GM21576 (cell line): ENCODE measurements around the gene TMEM42.
"Not testable (repeated sequence)": the region's sequence is repeated elsewhere in the genome, so short reads cannot be mapped to it uniquely, and the experiment has no call there.

Source experiments
- ATAC-seq: cut with Tn5 transposase; IDR thresholded peaks from one replicate; pipeline ENCODE4 v1.9.1; 2021; ENCODE audit warnings: mild to moderate bottlenecking, moderate library complexity; ENCODE audit not compliant: unreplicated experiment

The TMEM42 gene

GRCh38 chr3:44861412-44862225 is at the start of gene TMEM42:
Gene TMEM42, plus strand, starts transcription at chr3:44861912. Its CDS starts 13 bp downstream, at chr3:44861925.
- ATAC-seq = peak; percentile 90

GRCh38 chr3:44814751-44815150 is 47.0 kb upstream of the TMEM42 start:
- ATAC-seq = no peak

- ATAC-seq = not testable (repeated sequence)
These were observed 45.4 kb upstream of the TMEM42 start for GRCh38 chr3:44816334-44816733.

GRCh38 chr3:44821206-44821605 is 40.5 kb upstream of the TMEM42 start:
- ATAC-seq = not testable (repeated sequence)

GRCh38 chr3:44825264-44825925 is 36.3 kb upstream of the TMEM42 start:
- no peak for ATAC-seq

- ATAC-seq = no peak
These were observed 34.5 kb upstream of the TMEM42 start for GRCh38 chr3:44827196-44827595.

GRCh38 chr3:44831232-44831631 is 30.5 kb upstream of the TMEM42 start:
- ATAC-seq = no peak

- ATAC-seq = no peak
These were observed 29.7 kb upstream of the TMEM42 start for GRCh38 chr3:44832032-44832431.

- ATAC-seq = no peak
These were observed 28.7 kb upstream of the TMEM42 start for GRCh38 chr3:44832965-44833364.

- no peak for ATAC-seq
These were observed 28.3 kb upstream of the TMEM42 start for GRCh38 chr3:44833394-44833793.

- no peak for ATAC-seq
These were observed 26.0 kb upstream of the TMEM42 start for GRCh38 chr3:44835684-44836083.

- ATAC-seq = no peak
These were observed 19.3 kb upstream of the TMEM42 start for GRCh38 chr3:44842376-44842775.

GRCh38 chr3:44845528-44846520 is 15.9 kb upstream of the TMEM42 start:
- no peak for ATAC-seq

- no peak for ATAC-seq
These were observed 13.1 kb upstream of the TMEM42 start for GRCh38 chr3:44848634-44849033.

- not testable (repeated sequence) for ATAC-seq
These were observed 5.0 kb upstream of the TMEM42 start for GRCh38 chr3:44856663-44857062.

GRCh38 chr3:44860117-44860516 is 1.6 kb upstream of the TMEM42 start:
- ATAC-seq = no peak

- ATAC-seq = peak; percentile 29
These were observed 520 bp downstream of the TMEM42 start for GRCh38 chr3:44862226-44862637.

GRCh38 chr3:44865272-44866035 is 3.7 kb downstream of the TMEM42 start:
- no peak for ATAC-seq

- ATAC-seq = no peak
These were observed 5.9 kb downstream of the TMEM42 start for GRCh38 chr3:44867421-44868111.
